ENCODE data around the gene OR1E1. TPM values are rescaled to one million over a fixed set of nuclear protein-coding genes. Genes with fewer than 3 reads are reported as not detected.
"Not testable (repeated sequence)": the region's sequence is repeated elsewhere in the genome, so short reads cannot be mapped to it uniquely, and the experiment has no call there.

Gene OR1E1
- total RNA-seq, 1 experiment from 2014 or later = not detected

- H3K4me1 ChIP-seq (replicated peaks) = no peaks in the 10 kb centered on the region
- DNase-seq (ENCODE audit: low read depth in 1 of 2, low spot score in 2 of 2) = no peak
- H3K27ac ChIP-seq = no peak overlapping the region
- no peak overlapping the region for H3K4me3 ChIP-seq
- no peaks in the 10 kb centered on the region for H3K9me3 ChIP-seq (replicated peaks)
- H3K27me3 ChIP-seq (replicated peaks) = no peaks in the 10 kb centered on the region
- no peaks in the 10 kb centered on the region for H3K36me3 ChIP-seq
These were observed 8.4 kb downstream of the OR1E1 start for GRCh38 chr17:3389791-3390190.

GRCh38 chr17:3385869-3386816, 12.1 kb downstream of the OR1E1 start, which contains the start of gene OR3A2:
Gene OR3A2, minus strand, starts transcription at chr17:3386308.
- Histone ChIP-seq H3K27ac (no peak within 1 kb of the TSS), H3K4me3 (no peak within 1 kb of the TSS), H3K9me3 (replicated peaks) (no peaks in the 10 kb centered on the region), H3K27me3 (replicated peaks) (no peaks in the 10 kb centered on the region), H3K4me1 (replicated peaks) (no peaks in the 10 kb centered on the region), H3K36me3 (no peaks in the 10 kb centered on the region)
- no peak for DNase-seq (ENCODE audit: low read depth in 1 of 2, low spot score in 2 of 2)

DNA sequence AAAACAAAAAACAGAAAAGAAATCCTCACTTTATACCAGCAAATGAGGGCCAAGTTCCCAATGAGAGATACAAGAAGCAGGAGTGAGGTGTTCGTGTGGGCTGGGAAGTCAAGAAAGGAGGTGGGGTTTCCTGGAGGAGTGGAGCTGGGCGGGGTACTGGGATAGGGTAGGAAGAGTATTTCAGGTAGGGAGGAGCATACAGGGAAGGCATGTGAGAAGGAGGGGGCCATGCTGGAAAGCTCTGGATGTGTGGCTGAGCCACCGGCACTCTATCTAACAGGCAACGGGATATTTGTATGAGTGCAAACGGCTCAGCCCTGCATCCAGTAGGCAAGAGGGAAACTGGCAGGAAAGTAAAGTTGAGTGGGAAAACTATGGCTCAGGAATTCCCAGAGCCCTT, 16.3 kb downstream of the OR1E1 start:
- Histone ChIP-seq H3K36me3 (no peaks in the 10 kb centered on the region), H3K27me3 (replicated peaks) (no peaks in the 10 kb centered on the region), H3K27ac (no peak overlapping the region), H3K4me1 (replicated peaks) (no peaks in the 10 kb centered on the region), H3K9me3 (replicated peaks) (no peaks in the 10 kb centered on the region), H3K4me3 (no peak overlapping the region)
- DNase-seq (ENCODE audit: low read depth in 1 of 2, low spot score in 2 of 2) = no peak

- Histone ChIP-seq H3K36me3 (no peaks in the 10 kb centered on the region), H3K27ac (no peak overlapping the region), H3K4me3 (no peak overlapping the region), H3K4me1 (replicated peaks) (no peaks in the 10 kb centered on the region), H3K9me3 (replicated peaks) (no peaks in the 10 kb centered on the region), H3K27me3 (replicated peaks) (no peaks in the 10 kb centered on the region)
- no peak for DNase-seq (ENCODE audit: low read depth in 1 of 2, low spot score in 2 of 2)
These were observed 19.9 kb downstream of the OR1E1 start for GRCh38 chr17:3378321-3378720.

- not testable (repeated sequence) for H3K36me3 ChIP-seq; H3K4me1 ChIP-seq (replicated peaks); H3K27me3 ChIP-seq (replicated peaks); H3K4me3 ChIP-seq; H3K27ac ChIP-seq; H3K9me3 ChIP-seq (replicated peaks); DNase-seq (ENCODE audit: low read depth in 1 of 2, low spot score in 2 of 2)
These were observed 27.0 kb downstream of the OR1E1 start for GRCh38 chr17:3371167-3371566.

Other genes with a start within 250 kb of the OR1E1 start
- not detected in 2 replicates for gene OR1A2, start 200.9 kb downstream of the OR1E1 start, total RNA-seq (2014; rRNA removed; shearing (Covaris generic))
- not detected in 2 replicates for gene OR1A1, start 190.7 kb downstream of the OR1E1 start, total RNA-seq (2014; rRNA removed; shearing (Covaris generic))
- not detected in 2 replicates for gene OR3A1, start 100.0 kb downstream of the OR1E1 start, total RNA-seq (2014; rRNA removed; shearing (Covaris generic))
- gene OR3A2, start 12.1 kb downstream of the OR1E1 start, total RNA-seq (2014; rRNA removed; shearing (Covaris generic)) = not detected in 2 replicates
- not detected in 2 replicates for gene OR3A3, start 13.0 kb upstream of the OR1E1 start, total RNA-seq (2014; rRNA removed; shearing (Covaris generic))
- gene OR1E2, start 35.4 kb upstream of the OR1E1 start, total RNA-seq (2014; rRNA removed; shearing (Covaris generic)) = not detected in 2 replicates
- gene SPATA22, start 73.4 kb upstream of the OR1E1 start, total RNA-seq (2014; rRNA removed; shearing (Covaris generic)) = not detected in 2 replicates
- 0.18 TPM in 1 of 2 replicates, not detected in the other for gene ASPA, start 77.6 kb upstream of the OR1E1 start, total RNA-seq (2014; rRNA removed; shearing (Covaris generic))
- gene TRPV3, start 159.4 kb upstream of the OR1E1 start, total RNA-seq (2014; rRNA removed; shearing (Covaris generic)) = not detected in 2 replicates
- 0.24 and 1.1 TPM in 2 replicates for gene TRPV1, start 211.0 kb upstream of the OR1E1 start, total RNA-seq (2014; rRNA removed; shearing (Covaris generic))
- gene SHPK, start 237.8 kb upstream of the OR1E1 start, total RNA-seq (2014; rRNA removed; shearing (Covaris generic)) = 9.6 and 11.3 TPM in 2 replicates
- gene CTNS, start 238.3 kb upstream of the OR1E1 start, total RNA-seq (2014; rRNA removed; shearing (Covaris generic)) = 8.9 and 26.6 TPM in 2 replicates

All from SJSA1 (cell line).